ENCODE results near the gene LRRC8C. TPM values are rescaled to one million over a fixed set of nuclear protein-coding genes. Genes with fewer than 3 reads are reported as not detected.

The LRRC8C gene
- total RNA-seq, 1 donor from 2014 or later: 12.6 TPM

GRCh38 chr1:89671775-89672488 is 39.0 kb downstream of the LRRC8C start:
- H3K36me3 ChIP-seq: no peaks in the 10 kb centered on the region
- H3K4me3 ChIP-seq: no peak overlapping the region
- TF ChIP-seq CTCF (IDR thresholded peaks at IDR 0.05): no peak
- H3K27ac ChIP-seq: no peak overlapping the region
- DNase-seq: no peak
- H3K27me3 ChIP-seq: no peaks in the 10 kb centered on the region
- ATAC-seq: no peak
- H3K9me3 ChIP-seq: no peaks in the 10 kb centered on the region
- intact Hi-C loops (cut with DNase I): no loop called here
- peaks cover 10% of the 10 kb centered on the region for H3K4me1 ChIP-seq

GRCh38 chr1:89672489-89673183 is 39.7 kb downstream of the LRRC8C start:
- Histone ChIP-seq H3K4me3 (no peak overlapping the region), H3K27me3 (no peaks in the 10 kb centered on the region), H3K27ac (no peak overlapping the region), H3K36me3 (no peaks in the 10 kb centered on the region), H3K9me3 (no peaks in the 10 kb centered on the region), H3K4me1 (peaks cover 10% of the 10 kb centered on the region)
- ATAC-seq: no peak
- intact Hi-C loops (cut with DNase I): no loop called here
- TF ChIP-seq CTCF (IDR thresholded peaks at IDR 0.05): no peak
- DNase-seq: no peak

GRCh38 chr1:89673251-89673650 is 40.3 kb downstream of the LRRC8C start:
- no peak overlapping the region for H3K27ac ChIP-seq
- DNase-seq: no peak
- H3K9me3 ChIP-seq: no peaks in the 10 kb centered on the region
- no peak for TF ChIP-seq CTCF (IDR thresholded peaks at IDR 0.05)
- ATAC-seq: no peak
- H3K36me3 ChIP-seq: no peaks in the 10 kb centered on the region
- no peaks in the 10 kb centered on the region for H3K27me3 ChIP-seq
- H3K4me3 ChIP-seq: no peak overlapping the region
- intact Hi-C loops (cut with DNase I): no loop called here
- H3K4me1 ChIP-seq: peaks cover 10% of the 10 kb centered on the region

GRCh38 chr1:89675677-89676076 is 42.8 kb downstream of the LRRC8C start:
- peaks cover 10% of the 10 kb centered on the region for H3K4me1 ChIP-seq
- no peak overlapping the region for H3K4me3 ChIP-seq
- no peaks in the 10 kb centered on the region for H3K36me3 ChIP-seq
- no peak for TF ChIP-seq CTCF (IDR thresholded peaks at IDR 0.05)
- no peak for ATAC-seq
- DNase-seq: no peak
- intact Hi-C loops (cut with DNase I): no loop called here
- H3K27me3 ChIP-seq: no peaks in the 10 kb centered on the region
- H3K27ac ChIP-seq: no peak overlapping the region
- no peaks in the 10 kb centered on the region for H3K9me3 ChIP-seq

- Histone ChIP-seq H3K4me1 (no peaks in the 10 kb centered on the region), H3K4me3 (no peak overlapping the region), H3K27me3 (no peaks in the 10 kb centered on the region), H3K9me3 (no peaks in the 10 kb centered on the region), H3K36me3 (no peaks in the 10 kb centered on the region), H3K27ac (no peak overlapping the region)
- TF ChIP-seq CTCF (IDR thresholded peaks at IDR 0.05): no peak
- DNase-seq (no peak), ATAC-seq (no peak)
- intact Hi-C loops (cut with DNase I): no loop called here
Observed at GRCh38 chr1:89681045-89681729, 48.3 kb downstream of the LRRC8C start.

Measured in upper lobe of right lung (tissue), 1 donor.